NCI-H2081 (cell line): ENCODE measurements around the gene RASSF5.
A peak's percentile ranks its signal among the peaks of the same experiment; 100 is the strongest.

ENCODE experiments used
- DNase-seq, 2 experiments: peaks; one replicate each; lab custom pipeline; 2025; lab: John Stamatoyannopoulos, UW

Gene RASSF5

DNA sequence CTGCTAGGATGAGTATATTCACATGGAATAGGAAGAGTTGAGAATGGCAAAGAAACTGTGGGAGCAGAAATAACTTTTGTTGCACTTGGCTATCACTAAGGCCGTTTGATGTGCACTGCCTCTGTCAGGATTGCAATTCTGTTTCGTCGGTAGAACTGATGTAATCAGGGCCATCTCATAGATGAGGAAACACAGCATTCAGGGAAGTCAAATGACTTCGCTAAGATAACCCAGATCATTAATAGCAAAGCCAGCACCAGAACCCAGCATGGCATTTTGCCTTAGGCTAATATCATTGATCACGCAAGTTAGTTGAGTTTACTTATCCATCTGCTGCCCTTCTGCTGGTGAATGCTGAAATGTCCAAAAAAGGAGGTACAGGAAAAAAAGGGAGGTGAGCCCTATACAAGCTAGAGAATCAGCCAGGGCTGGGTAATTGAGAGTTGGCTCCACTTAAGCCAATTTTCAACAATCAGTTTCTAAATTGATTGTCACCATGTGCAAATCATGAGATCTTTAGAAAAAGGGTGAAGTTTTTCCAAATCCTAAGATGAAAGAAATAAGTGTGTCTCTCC lies 7.6 kb downstream of the RASSF5 start:
- no peak for DNase-seq

GRCh38 chr1:206516728-206516990 lies 9.3 kb downstream of the RASSF5 start:
- no peak for DNase-seq

- DNase-seq = no peak
Measured at GRCh38 chr1:206517784-206518183, 10.5 kb downstream of the RASSF5 start.

DNA sequence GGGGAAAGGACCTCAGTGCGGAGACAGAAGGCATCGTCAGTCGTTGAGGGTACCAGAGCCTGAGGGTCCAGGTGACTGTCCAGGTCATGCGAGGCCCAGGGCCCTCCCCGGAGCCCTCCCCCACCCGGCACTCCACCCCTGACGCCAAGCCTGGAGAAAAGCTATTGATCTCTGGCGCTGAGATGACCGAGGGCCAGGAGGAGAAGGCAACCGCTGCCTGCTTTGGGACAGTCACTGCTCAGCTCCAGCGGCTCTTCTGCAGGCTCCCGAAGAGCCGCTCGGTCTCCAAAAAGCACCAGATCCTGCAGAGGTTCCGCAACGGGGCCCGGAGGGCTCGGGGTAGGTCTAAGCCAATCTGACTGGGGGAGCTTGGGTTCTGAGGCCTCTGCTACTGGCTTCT lies 10.9 kb downstream of the RASSF5 start:
- DNase-seq = no peak

GRCh38 chr1:206518743-206519142 lies 11.4 kb downstream of the RASSF5 start:
- DNase-seq = no peak

- peak in 1 of 2 experiments; percentile 22 for DNase-seq
Measured at GRCh38 chr1:206521127-206521526, 13.8 kb downstream of the RASSF5 start.

DNA sequence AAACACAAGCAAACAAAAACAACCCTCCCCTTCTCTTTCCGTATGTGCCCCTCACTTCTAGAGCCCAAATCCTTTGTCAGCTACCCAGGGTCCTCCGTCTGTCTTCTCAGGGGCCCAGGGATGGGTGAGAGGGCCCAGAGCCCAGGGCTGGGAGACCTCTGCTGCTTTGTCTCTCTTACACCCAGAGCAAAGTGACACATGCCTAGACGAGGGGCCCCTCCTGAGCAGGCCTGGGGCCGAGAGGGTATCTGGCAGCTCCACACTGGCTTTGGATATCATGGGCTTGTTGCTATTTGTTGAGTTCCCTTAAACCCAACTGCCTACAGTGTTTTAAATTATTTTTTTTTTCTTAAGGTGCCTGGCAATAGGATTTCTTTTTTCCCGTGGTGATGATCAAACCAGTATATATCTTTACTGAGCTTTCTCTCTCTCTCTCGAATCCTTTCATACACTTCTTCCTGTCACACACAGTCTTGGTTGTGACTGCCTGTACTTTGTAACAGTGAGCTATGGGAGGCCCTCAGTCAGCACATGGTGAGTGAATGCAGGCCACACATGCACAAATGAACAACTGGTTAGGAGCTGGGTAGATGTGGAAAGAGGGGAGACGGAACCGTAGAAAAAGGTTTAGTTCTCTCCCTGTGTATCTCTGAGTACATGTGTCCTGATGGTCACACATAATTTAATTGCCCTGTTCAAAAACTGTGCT lies 14.5 kb downstream of the RASSF5 start:
- DNase-seq = no peak

GRCh38 chr1:206524739-206525364 lies 17.5 kb downstream of the RASSF5 start:
- DNase-seq = no peak

DNA sequence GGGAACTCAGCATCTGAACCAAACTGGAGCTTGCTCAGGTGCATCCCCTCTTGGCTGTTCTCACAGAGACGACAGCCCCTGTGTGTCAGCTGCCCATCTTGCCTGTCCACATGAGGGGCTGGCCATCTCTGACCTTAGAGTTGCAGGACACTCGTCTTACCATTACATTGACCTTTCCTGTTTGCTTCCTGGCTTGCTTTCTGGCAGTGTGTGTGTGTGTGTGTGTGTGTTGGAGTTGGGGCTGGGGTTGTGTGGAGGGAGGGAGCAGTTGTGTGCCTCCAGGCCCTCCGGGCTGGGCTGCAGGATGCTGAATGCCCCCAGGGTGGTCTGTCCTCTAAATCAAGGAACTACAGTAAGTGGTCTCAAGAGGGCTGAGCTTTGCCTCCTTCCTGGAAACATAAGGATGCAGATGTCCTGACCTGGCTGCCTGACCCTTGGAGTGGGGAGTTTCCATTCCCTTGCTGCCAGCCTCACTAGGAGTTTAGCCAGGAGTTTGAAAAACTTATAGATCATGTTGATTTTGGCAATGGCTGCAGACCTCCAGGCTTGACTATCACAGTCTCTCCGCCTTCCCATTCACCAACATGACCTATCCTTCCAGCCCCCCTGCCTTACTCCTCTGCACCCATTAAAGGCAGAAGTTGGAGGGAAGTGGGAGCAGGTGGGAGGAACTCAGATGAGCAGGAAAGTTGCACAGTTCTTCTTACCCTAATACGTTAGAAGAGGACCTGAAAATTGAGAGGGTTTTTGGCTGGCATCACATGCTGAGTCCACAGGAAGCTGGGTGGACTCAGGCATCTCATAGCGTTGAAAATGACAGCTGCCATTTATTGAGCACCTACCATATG lies 19.0 kb downstream of the RASSF5 start:
- no peak for DNase-seq

GRCh38 chr1:206529425-206529824 lies 22.1 kb downstream of the RASSF5 start:
- DNase-seq = no peak

- DNase-seq = no peak
Measured at GRCh38 chr1:206532368-206532767, 25.0 kb downstream of the RASSF5 start.

DNA sequence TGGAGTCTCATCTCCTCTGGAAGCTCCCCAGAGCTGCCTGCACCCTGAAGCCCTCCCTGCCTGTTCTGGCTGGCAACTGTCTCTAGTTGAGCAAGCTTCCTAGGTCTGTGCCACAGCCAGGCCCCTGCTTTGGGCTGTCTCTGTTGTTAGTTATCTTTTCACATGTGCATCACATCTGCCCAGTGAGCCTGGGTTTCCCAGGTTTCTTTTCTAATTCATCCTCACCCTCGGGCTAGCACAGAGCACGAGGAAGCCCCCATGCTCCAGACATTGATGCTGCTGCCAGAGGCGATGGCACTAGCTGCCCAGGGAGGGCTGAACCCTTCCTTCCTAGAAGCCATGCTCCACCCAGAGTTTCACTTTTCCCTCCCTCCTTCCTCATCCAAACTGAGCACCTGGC lies 27.2 kb downstream of the RASSF5 start:
- DNase-seq = no peak

DNA sequence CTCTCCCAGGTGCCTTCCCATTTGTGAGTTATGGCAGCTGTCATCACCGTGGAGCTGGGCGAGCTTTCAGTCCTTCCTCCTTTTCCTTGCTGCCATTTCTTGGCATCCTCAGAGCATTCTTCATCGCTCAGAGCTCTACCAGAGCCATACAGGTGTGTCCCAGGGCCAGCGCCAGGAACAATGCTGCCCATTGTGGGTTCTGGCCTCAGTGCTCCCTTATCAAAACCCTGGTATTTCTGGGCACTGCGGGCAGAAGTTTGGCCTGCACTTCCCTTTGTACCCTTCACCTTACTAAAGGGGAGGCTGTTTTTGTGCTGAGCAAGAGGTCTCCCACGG lies 28.5 kb downstream of the RASSF5 start:
- no peak for DNase-seq

DNA sequence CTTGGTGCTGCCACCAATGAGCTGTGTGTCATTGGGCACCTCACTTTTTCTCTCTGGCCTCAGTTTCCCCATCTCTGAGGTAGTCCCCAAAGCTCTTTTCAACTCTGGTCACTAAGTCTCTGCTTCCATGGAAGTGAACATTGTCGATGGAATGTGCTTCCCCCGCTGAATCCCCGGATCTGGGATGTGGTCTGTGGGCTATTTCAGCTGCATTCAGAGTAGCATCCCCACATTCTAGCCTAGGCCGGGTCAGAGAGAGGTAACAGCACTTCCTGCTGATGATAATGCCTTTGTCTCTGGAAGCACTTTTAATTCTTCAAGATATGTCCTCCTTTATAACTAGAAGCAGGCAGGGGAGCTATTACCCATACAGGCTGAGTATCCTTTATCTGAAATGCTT lies 29.8 kb downstream of the RASSF5 start:
- no peak for DNase-seq

- DNase-seq = no peak
Measured at GRCh38 chr1:206538086-206538770, 30.9 kb downstream of the RASSF5 start.

DNA sequence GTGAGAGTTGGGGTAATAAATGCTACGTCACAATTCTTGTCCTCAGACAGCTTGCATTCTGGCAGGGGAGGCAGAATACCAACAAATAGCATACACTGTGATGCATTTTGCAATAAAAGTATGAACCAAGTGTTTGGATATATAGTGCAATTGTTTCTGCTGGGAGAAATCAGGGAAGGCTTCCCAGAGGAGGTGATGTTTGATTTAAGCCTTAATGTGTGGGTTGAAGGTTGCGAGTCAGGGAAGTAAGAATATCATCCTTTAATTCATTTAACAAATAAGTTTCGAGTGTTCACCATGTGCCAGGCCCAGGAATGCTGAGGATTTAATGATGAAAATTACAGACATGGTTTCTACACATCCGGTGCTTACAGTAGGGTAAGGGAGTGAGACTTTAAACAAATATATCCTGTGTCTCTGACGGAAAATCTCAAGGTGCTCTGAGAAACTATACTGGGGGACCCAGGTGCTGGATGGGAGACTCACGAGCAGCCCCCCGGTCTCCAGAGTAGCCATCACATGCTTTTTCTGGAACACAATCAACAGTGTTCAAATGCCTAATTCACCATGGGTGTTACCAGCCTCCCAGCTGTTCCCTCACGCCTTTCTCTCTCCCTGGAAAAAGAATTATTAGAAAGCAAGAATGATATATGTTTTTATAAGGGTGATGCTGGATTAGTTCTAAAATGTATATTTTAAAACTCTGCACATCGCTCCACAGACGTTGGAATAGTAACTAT lies 31.7 kb downstream of the RASSF5 start:
- no peak for DNase-seq

DNA sequence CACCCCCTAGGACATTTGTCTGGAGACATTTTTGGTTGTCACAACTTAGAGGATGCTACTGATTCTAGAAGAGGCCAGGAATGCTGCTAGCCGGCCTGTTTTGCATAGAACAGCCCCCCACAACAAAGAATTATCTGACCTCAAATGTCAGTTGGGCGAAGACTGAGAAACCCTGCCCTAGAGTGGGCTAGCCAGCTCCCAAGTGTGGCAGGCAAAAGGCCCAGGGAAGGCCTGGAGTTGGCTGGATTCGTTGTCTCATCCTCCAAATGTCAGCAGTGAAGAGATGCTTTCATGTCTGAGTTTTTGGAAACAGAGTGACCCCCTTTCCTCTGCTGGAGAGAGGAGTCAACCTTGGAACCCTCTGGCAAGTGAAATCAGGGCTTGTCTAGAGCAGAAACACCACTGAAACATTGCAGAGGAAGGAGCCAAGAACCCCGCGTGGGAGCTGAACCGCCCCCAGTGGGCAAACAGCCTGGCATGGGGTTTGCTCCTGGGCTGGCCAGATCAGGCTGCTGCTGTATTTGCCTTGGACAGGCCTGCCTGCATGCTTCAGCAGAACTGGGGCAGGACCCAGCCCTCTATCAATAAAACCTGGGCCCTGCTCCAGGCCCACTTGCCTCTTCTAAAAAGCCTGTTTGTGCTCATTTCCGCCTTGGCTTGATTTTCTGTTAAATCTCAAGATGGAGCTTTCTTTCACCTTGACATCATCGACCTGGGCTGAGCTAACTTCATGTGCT lies 32.9 kb downstream of the RASSF5 start:
- DNase-seq = peak; percentile 20 to 45

DNA sequence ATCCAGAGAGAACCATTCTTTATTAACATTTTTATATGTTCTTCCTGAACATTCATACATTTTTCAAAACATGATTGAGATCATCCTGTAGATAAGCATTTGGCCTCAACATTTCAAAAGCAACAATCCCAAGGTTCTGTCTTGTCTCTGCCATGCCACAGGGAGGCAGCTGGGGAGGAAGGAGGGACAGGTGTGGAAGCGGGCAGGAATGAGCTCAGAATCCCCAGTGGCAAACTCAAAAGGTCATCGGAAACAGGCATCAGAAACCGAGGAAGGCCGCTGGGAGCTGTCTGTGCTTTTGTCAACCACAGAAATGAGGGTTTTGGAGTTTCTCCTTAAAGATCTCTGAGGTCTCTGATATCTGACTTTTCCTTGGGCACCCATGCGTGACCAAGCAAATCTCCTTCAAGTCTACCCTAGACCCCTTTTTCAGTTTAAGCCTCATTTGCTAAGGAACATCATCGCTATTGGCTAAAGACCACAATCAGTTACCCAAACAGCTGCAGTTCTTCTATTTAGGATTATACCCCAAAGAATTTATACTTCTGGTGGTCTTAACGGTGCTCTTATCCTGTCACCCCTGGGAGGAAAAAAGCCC lies 34.0 kb downstream of the RASSF5 start:
- DNase-seq = no peak

GRCh38 chr1:206544562-206545257 lies 37.4 kb downstream of the RASSF5 start:
- DNase-seq = peak; percentile 80 to 84

DNA sequence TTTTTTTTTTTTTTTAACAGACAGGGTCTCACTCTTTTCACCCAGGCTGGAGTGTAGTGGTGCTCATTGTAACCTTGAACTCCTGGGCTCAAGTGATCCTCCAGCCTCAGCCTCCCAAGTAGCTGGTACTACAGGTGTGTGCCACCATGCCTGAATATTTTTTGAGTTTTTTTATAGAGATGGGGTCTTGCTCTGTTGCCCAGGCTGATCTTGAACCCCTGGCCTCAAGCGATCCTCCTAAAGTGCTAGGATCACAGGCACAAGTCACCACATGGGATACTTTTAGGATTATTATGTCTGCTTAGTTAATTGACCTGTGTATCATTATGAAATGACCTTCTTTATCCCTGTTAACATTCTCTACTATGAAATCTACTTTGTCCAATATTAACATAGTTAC lies 38.0 kb downstream of the RASSF5 start:
- no peak for DNase-seq
